K562 (cell line): ENCODE measurements around the gene KCNAB1. TPM values are rescaled to one million over a fixed set of nuclear protein-coding genes. Genes with fewer than 3 reads are reported as not detected.

Experiments used
- ATAC-seq: fragments of 200-7000 bp; cut with Tn5 transposase; 3 replicates; pipeline ENCODE4 v1.9.1; 2020; ENCODE audit warnings: moderate library complexity
- BruUV-seq: library from RNA; stranded (reverse); fragments of 400-500 nt; replicated peaks from 2 replicates; lab custom pipeline; 2021; lab: Mats Ljungman, UMichigan
- CTCF ChIA-PET: fragments of 300-600 bp; formaldehyde crosslinking; extraction: SDS; loops from one replicate; lab custom pipeline; 2021; ENCODE audit warnings: low intra/inter-chr PET ratio; lab: Yijun Ruan, JAX
- POLR2A ChIA-PET: fragments of 300-600, 350-650 bp; sonication (Branson Sonifier 250); formaldehyde crosslinking; extraction: SDS; loops from one replicate; lab custom pipeline; 2021; ENCODE audit warnings: antibody characterized with exemption, inconsistent platforms; lab: Yijun Ruan, JAX
- DNase-seq, 4 experiments: peaks; one replicate each; pipeline versions ENCODE4 v3.0.0 to v3.0.0-alpha.2; 2011 to 2018; ENCODE audit warnings: low spot score in 3 of 4, mixed read lengths in 3 of 4; ENCODE audit errors: extremely low read depth in 1 of 4
- FAIRE-seq: peaks from 2 replicates; lab custom pipeline; 2011; peaks lifted over from hg19 to GRCh38; lab: Jason Lieb, UNC
- H2AFZ ChIP-seq: 2 replicates; pipeline ENCODE4 v1.6.0; 2011; ENCODE audit warnings: low read depth, low read length, control low read depth, inconsistent platforms
- H3K27ac ChIP-seq: fragments of 200-600 bp; 3 replicates; pipeline ENCODE4 v1.8.0; 2011; ENCODE audit warnings: low read depth, mild to moderate bottlenecking, control low read depth, inconsistent platforms, low read length, moderate library complexity, mixed read lengths; ENCODE audit errors: extremely low read depth
- H3K27me3 ChIP-seq, 2 experiments: fragments of 300-600 bp in 1 of 2; 2 replicates in 1 of 2; 3 replicates in 1 of 2; pipeline versions ENCODE4 v1.6.0 to v1.8.0; 2011; ENCODE audit warnings: inconsistent platforms in 2 of 2, low read length in 2 of 2, mild to moderate bottlenecking in 1 of 2, mixed read lengths in 1 of 2, moderate library complexity in 1 of 2; ENCODE audit not compliant: control insufficient read depth in 2 of 2, insufficient read depth in 2 of 2
- H3K36me3 ChIP-seq: fragments of 300-600 bp; 3 replicates; pipeline ENCODE4 v1.8.0; 2011; ENCODE audit warnings: mild to moderate bottlenecking, low read length, inconsistent platforms; ENCODE audit not compliant: control insufficient read depth, insufficient read depth
- H3K4me1 ChIP-seq, 2 experiments: fragments of 200-600 bp in 1 of 2; replicated peaks in 1 of 2; 2 replicates in 1 of 2; 3 replicates in 1 of 2; pipeline versions ENCODE4 v1.5.1 to v1.8.0; 2011; ENCODE audit warnings: inconsistent platforms in 2 of 2, low read length in 2 of 2, mild to moderate bottlenecking in 1 of 2, mixed read lengths in 1 of 2, moderate library complexity in 1 of 2; ENCODE audit not compliant: control insufficient read depth in 2 of 2, insufficient read depth in 2 of 2
- H3K4me2 ChIP-seq: 2 replicates; pipeline ENCODE4 v1.6.1; 2011; ENCODE audit warnings: low read length, control low read depth, inconsistent platforms, mixed read lengths; ENCODE audit not compliant: insufficient read depth
- H3K4me3 ChIP-seq: fragments of 200-600 bp; sonication (generic), shearing (Covaris generic); 2 replicates; pipeline ENCODE4 v1.5.1; 2016; ENCODE audit warnings: control low read depth, inconsistent platforms
- H3K79me2 ChIP-seq: fragments of 200-600 bp; 3 replicates; pipeline ENCODE4 v1.8.0; 2011; ENCODE audit warnings: low read length, inconsistent platforms; ENCODE audit not compliant: control insufficient read depth, insufficient read depth
- H3K9ac ChIP-seq, 2 experiments: 2 replicates each; pipeline versions ENCODE4 v1.6.0 to v1.6.1; 2011; ENCODE audit warnings: low read depth in 2 of 2, low read length in 2 of 2, control low read depth in 1 of 2, inconsistent platforms in 1 of 2, mild to moderate bottlenecking in 1 of 2, mixed read lengths in 1 of 2; ENCODE audit not compliant: insufficient read depth in 1 of 2
- H3K9me1 ChIP-seq: one replicate; pipeline ENCODE4 v1.6.0; 2011; ENCODE audit warnings: inconsistent platforms, mild to moderate bottlenecking, low read length, moderate library complexity; ENCODE audit not compliant: control insufficient read depth, insufficient read depth
- H3K9me3 ChIP-seq: replicated peaks from 2 replicates; pipeline ENCODE4 v1.5.1; 2011; ENCODE audit warnings: low read depth, low read length, inconsistent platforms; ENCODE audit not compliant: control insufficient read depth, insufficient read depth
- H4K20me1 ChIP-seq: replicated peaks from 2 replicates; pipeline ENCODE4 v1.6.1; 2011; ENCODE audit warnings: low read length, inconsistent platforms, mixed read lengths; ENCODE audit not compliant: control insufficient read depth, insufficient read depth
- DACH1 ChIP-seq: fragments of 450-650 bp; IDR thresholded peaks from 2 replicates; pipeline ENCODE4 v1.6.1; 2018; ENCODE audit not compliant: partially characterized antibody
- DPF2 ChIP-seq: fragments of 450-650 bp; IDR thresholded peaks from 2 replicates; pipeline ENCODE4 v1.6.1; 2016
- EP400 ChIP-seq: fragments of 450-650 bp; IDR thresholded peaks from 2 replicates; pipeline ENCODE4 v1.6.1; 2017; ENCODE audit warnings: antibody characterized with exemption, mild to moderate bottlenecking, moderate library complexity
- FOSL1 ChIP-seq: fragments of 200-800 bp; sonication (Bioruptor generic); conservative IDR thresholded peaks from 2 replicates; pipeline ENCODE4 v1.6.1; 2016; ENCODE audit warnings: missing genetic modification characterization, missing compliant biosample characterization
- JUND ChIP-seq, 2 experiments: IDR thresholded peaks; 2 replicates in 1 of 2; 3 replicates in 1 of 2; pipeline ENCODE4 v1.6.1; 2011; ENCODE audit warnings: borderline replicate concordance in 2 of 2, low read depth in 2 of 2, low read length in 2 of 2, improper control_type of control experiment in 1 of 2, missing biosample characterization in 1 of 2, missing genetic modification characterization in 1 of 2, missing genetic modification reagents in 1 of 2
- ZNF146 ChIP-seq: IDR thresholded peaks from one replicate; pipeline ENCODE4 v1.6.1; 2018; ENCODE audit warnings: missing compliant biosample characterization; ENCODE audit not compliant: unreplicated experiment
- WGBS: fragments of 100-300 bp; shearing (Covaris generic); methylation state at CpG from one replicate; pipeline ENCODE4 v1.1.6; 2016; ENCODE audit warnings: low coverage, mixed read lengths; ENCODE audit not compliant: insufficient coverage; ENCODE audit errors: missing lambda C conversion rate; 5-methylcytosine and 5-hydroxymethylcytosine counted together
- in situ Hi-C: fragments of 300-500 bp; cut with MboI; formaldehyde crosslinking; loops from 4 replicates; pipeline ENCODE4 v1.15.0; 2018; ENCODE audit warnings: inconsistent platforms, mixed read lengths
- intact Hi-C: fragments of 100-400 bp; cut with micrococcal nuclease; formaldehyde crosslinking; loops from 2 replicates; pipeline ENCODE4 v1.14.2; 2022
- polyA plus RNA-seq, 8 experiments: library from polyadenylated mRNA; depleted of rRNA in 4 of 8; stranded (reverse) in 5 of 8; unstranded in 3 of 8; fragments of >200 nt; fragmentation: Nextera tagmentation in 2 of 8; fragmentation: Illumina TruSeq in 1 of 8; extraction: Ambion mirVana in 2 of 8; extraction: Trizol in 1 of 8; gene quantifications; 2 replicates each; pipeline versions ENCODE4 v1.2.1 to v1.2.3, GENCODE V29; 2011 to 2014; ENCODE audit warnings: inconsistent platforms in 1 of 8, missing spikeins in 1 of 8
- total RNA-seq, 7 experiments: library from RNA; depleted of rRNA in 6 of 7; stranded (reverse); fragments of >200 nt in 6 of 7; fragmentation: Illumina TruSeq in 2 of 7; extraction: Trizol in 2 of 7; gene quantifications; 2 replicates each; pipeline versions ENCODE4 v1.2.1 to v1.2.3, GENCODE V29; 2011 to 2021; ENCODE audit warnings: low replicate concordance in 1 of 7
- TF ChIP-seq, protein P1 (sequence below), 2 experiments: fragments of 450-650 bp in 1 of 2; sonication (generic) in 1 of 2; formaldehyde crosslinking in 1 of 2; IDR thresholded peaks in 1 of 2; conservative IDR thresholded peaks in 1 of 2; 2 replicates each; pipeline versions ENCODE4 v1.6.1 to v1.8.1; 2016 to 2023; ENCODE audit warnings: mild to moderate bottlenecking in 2 of 2, moderate library complexity in 2 of 2, inconsistent platforms in 1 of 2, missing genetic modification reagents in 1 of 2
- TF ChIP-seq, protein P2 (sequence below), 2 experiments: IDR thresholded peaks in 1 of 2; conservative IDR thresholded peaks in 1 of 2; 2 replicates each; pipeline ENCODE4 v1.6.1; 2016; ENCODE audit warnings: low read depth in 2 of 2, mild to moderate bottlenecking in 1 of 2, missing compliant biosample characterization in 1 of 2, missing genetic modification characterization in 1 of 2, moderate library complexity in 1 of 2

Gene KCNAB1
- total and polyA plus RNA-seq, 9 of the 15 experiments (the other 6 are each of a cell fraction or from before 2014, with no cell fraction given): 0.14 to 1.2 (median 0.51) TPM

- TF ChIP-seq FOSL1 (peak; percentile 89), DACH1 (peak; percentile 87), JUND (IDR thresholded peaks at IDR 0.05; ENCODE audit: borderline replicate concordance, low read depth, low read length) (peak; percentile 71; the same call in 1 of the 2 replicates), JUND (tag; IDR thresholded peaks at IDR 0.05; ENCODE audit: borderline replicate concordance, low read depth, low read length) (peak; percentile 69; the same call in 2 of the 3 replicates), EP400 (no peak), DPF2 (0 out of 2 replicates have a peak, but pooled peaks have one; percentile 14), ZNF146 (CRISPR knock-in tag) (no peak)
- TF ChIP-seq, protein P1, sequence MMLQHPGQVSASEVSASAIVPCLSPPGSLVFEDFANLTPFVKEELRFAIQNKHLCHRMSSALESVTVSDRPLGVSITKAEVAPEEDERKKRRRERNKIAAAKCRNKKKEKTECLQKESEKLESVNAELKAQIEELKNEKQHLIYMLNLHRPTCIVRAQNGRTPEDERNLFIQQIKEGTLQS (IDR thresholded peaks at IDR 0.05): peak; percentile 84
- TF ChIP-seq, protein P1 (CRISPR knock-in tag; conservative IDR thresholded peaks at IDR 0.05): no peak
- TF ChIP-seq, protein P2, sequence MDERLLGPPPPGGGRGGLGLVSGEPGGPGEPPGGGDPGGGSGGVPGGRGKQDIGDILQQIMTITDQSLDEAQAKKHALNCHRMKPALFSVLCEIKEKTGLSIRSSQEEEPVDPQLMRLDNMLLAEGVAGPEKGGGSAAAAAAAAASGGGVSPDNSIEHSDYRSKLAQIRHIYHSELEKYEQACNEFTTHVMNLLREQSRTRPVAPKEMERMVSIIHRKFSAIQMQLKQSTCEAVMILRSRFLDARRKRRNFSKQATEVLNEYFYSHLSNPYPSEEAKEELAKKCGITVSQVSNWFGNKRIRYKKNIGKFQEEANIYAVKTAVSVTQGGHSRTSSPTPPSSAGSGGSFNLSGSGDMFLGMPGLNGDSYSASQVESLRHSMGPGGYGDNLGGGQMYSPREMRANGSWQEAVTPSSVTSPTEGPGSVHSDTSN (CRISPR knock-in tag; IDR thresholded peaks at IDR 0.05; ENCODE audit: low read depth): no peak
- TF ChIP-seq, protein P2 (tag; conservative IDR thresholded peaks at IDR 0.05; ENCODE audit: low read depth): no peak
- no peaks in the 10 kb centered on the region for H3K4me1 ChIP-seq
- H3K4me2 ChIP-seq: no peak overlapping the region
- H3K27ac ChIP-seq: no peak overlapping the region
- intact Hi-C loops: no loop called here
- no peak overlapping the region for H3K9ac ChIP-seq
- ATAC-seq (no peak), FAIRE-seq (no peak), DNase-seq (peak in 1 of 4 experiments; percentile 11)
- no peak overlapping the region for H3K4me3 ChIP-seq
- no peaks in the 10 kb centered on the region for H3K36me3 ChIP-seq
- H3K9me1 ChIP-seq: no peaks in the 10 kb centered on the region
- H2AFZ ChIP-seq: 0 out of 2 replicates have a peak overlapping the region, but pooled peaks have one; percentile 18
- H3K79me2 ChIP-seq: no peaks in the 10 kb centered on the region
- in situ Hi-C loops: no loop called here
- no TSS peak for BruUV-seq
- ChIA-PET POLR2A (no interaction called here), CTCF (no interaction called here)
- WGBS: 0% methylated on average over 4 of the region's 4 CpGs
- H3K9me3 ChIP-seq: no peaks in the 10 kb centered on the region
- H3K27me3 ChIP-seq: 0 out of 5 replicates have a peak, but pooled peaks cover 0 to 3% of the 10 kb centered on the region in 2 experiments
- H4K20me1 ChIP-seq: no peaks in the 10 kb centered on the region
Observed at GRCh38 chr3:156317462-156318074, 197.2 kb downstream of the KCNAB1 start.
